ENCODE measurements around the gene H2BK1.

Gene H2BK1

GRCh38 chr7:151245360-151246101 lies 35.2 kb upstream of the H2BK1 start:
- peak; percentile 42 for DNase-seq (ENCODE audit: low spot score)

DNA sequence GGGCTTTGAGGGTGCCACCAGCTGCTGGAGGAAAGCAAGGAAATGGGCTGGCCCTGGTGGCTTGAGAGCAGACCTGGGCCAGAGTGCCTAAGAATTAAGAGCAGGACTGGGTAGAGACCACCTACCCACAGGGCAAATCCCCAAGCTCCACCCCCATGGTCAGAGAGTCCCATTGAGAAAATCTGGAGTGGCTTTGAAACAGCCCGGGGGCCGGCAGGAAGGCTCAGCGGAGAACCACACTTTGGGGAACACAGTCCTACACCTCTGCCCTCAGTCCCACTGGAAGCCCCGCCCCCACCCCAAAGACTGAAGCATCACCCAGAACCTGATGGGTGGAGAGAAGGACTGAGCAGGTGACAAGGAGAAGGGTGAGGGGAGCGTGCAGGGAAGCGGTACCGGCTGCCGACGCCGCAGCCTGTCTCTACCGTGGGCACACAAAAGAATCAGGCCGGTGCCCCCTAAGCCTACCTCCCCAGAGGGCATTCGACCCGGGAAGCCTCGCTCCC lies 34.6 kb upstream of the H2BK1 start:
- no peak for DNase-seq (ENCODE audit: low spot score)

- DNase-seq (ENCODE audit: low spot score), result peak; percentile 51
These were observed 34.0 kb upstream of the H2BK1 start for GRCh38 chr7:151244196-151244840.

GRCh38 chr7:151243408-151244195 lies 33.3 kb upstream of the H2BK1 start:
- DNase-seq (ENCODE audit: low spot score), result peak; percentile 56

DNA sequence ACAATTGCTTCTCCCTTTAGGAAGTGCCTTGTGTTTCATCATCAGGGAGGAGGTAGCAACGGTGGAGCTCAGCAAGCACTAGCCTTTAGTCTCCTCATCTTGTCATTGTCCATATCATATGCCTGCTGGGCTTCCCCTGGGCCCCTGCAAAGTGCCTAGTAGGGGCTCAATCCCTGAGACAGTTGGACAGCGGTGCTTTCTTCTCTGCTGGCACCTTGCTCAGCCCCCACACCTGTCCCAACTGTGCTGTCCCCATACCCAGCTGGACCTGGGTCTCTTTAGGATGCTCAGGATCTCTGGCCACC lies 32.7 kb upstream of the H2BK1 start:
- no peak for DNase-seq (ENCODE audit: low spot score)

- no peak for DNase-seq (ENCODE audit: low spot score)
These were observed 32.1 kb upstream of the H2BK1 start for GRCh38 chr7:151242159-151243044.

DNA sequence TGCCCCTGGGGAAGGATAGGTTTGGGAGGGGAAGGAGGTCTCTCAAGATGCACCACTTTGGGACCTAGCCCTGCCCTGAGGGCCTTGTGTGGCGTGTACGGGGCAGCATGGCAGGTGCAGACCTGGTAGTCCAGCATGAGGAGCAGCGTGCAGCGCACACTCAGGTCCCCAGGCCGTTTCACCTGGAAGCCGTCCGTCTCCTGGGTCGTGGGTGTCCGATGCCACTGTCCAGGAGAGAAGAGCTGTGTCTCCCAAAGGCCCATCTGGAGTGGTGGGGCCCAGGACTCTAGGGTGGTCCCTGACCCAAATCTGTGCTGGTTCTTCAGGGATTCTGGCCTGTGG lies 31.4 kb upstream of the H2BK1 start:
- DNase-seq (ENCODE audit: low spot score), result no peak

DNA sequence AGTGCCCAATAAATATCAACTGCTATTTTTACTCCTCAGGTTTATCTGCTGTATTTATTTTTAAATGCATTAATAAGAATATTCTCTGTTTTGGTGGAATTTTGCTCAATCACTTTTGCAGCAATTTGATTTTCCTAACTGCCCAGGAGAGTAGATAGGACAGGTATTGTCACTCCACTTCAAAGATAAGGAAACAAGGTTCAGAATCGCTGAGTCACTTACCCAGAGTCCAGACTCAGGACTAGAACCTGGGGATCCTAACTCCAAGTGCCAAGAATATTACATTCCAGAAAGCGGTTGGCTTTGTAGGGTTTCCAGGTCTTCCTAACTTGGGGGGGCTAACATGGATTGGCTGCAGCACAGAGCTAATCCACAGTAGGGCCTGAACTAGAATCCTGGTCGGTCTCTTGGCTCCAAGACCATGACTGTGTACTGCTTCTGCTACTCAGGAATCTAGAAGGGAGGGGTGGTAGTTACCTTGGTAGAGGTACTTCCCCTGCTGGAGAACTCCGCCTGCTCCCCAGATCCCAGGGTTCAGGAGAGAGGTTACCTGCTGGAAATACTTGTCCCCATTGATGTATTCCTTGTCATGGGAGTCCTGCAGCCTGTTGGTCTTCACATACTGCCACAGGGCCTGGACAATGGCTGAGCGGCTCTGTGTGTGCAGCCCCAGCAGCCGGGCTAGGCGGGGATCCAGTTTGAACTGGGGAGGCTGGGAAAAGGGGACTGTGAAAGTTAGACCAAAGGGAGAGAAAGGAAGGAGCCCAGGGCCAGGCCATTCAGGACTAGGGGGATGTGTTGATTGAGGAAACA lies 30.9 kb upstream of the H2BK1 start:
- no peak for DNase-seq (ENCODE audit: low spot score)

- no peak for DNase-seq (ENCODE audit: low spot score)
These were observed 30.2 kb upstream of the H2BK1 start for GRCh38 chr7:151240536-151240935.

- DNase-seq (ENCODE audit: low spot score), result no peak
These were observed 29.7 kb upstream of the H2BK1 start for GRCh38 chr7:151239837-151240459.

DNA sequence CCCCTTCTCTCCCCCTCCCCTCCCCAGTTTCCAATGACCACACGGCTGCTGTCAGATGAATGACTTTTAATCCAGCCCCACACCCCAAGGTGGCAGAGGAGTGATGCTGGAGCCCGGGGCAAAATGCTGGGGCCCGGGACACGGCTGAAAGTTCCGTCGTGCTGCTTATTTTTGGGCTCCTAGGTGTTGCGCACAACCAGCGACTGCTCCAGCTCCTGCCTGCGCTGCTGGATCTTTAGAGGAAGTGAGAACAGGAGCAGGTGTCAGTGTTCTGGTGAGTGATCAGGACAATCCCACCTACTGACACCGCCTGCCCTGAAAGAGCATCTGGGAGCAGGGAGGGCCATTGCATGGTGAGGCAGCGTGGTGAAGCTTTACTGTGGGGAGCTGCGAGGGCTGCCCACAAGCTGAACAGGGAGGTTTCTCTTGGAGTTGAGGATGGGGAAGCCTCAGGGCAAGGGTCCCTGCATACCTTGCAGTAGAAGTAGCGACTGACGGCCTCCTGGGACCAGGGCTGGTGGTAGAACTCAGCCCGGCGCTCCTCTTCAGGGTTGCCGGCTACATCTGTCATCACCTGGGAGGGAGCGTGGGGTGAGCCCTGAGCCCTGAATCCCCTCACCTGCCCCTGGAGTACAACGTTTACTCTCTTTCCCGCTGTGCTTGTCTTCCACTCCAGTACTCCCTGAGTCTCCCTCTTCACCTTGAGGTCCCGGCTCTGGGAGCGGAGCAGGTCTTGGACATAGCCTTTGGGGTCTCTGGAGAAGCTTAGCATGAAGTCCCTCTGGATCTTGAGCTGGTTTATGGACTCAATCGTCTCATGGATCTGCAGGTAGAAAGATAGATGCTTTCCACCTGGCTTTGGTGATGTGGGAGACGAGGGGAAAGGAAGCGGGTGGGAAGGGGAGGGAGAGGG lies 28.9 kb upstream of the H2BK1 start:
- no peak for DNase-seq (ENCODE audit: low spot score)

GRCh38 chr7:151238190-151238810 lies 28.0 kb upstream of the H2BK1 start:
- no peak for DNase-seq (ENCODE audit: low spot score)

DNA sequence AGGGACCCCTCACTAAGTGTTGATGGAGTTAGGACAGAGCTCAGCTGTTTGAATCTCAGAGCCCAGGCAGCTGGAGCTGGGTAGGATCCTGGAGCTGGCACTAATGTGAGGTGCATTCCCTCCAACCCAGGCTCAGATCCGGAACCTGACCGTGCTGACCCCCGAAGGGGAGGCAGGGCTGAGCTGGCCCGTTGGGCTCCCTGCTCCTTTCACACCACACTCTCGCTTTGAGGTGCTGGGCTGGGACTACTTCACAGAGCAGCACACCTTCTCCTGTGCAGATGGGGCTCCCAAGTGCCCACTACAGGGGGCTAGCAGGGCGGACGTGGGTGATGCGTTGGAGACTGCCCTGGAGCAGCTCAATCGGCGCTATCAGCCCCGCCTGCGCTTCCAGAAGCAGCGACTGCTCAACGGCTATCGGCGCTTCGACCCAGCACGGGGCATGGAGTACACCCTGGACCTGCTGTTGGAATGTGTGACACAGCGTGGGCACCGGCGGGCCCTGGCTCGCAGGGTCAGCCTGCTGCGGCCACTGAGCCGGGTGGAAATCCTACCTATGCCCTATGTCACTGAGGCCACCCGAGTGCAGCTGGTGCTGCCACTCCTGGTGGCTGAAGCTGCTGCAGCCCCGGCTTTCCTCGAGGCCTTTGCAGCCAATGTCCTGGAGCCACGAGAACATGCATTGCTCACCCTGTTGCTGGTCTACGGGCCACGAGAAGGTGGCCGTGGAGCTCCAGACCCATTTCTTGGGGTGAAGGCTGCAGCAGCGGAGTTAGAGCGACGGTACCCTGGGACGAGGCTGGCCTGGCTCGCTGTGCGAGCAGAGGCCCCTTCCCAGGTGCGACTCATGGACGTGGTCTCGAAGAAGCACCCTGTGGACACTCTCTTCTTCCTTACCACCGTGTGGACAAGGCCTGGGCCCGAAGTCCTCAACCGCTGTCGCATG lies 27.2 kb upstream of the H2BK1 start:
- DNase-seq (ENCODE audit: low spot score), result no peak

DNA sequence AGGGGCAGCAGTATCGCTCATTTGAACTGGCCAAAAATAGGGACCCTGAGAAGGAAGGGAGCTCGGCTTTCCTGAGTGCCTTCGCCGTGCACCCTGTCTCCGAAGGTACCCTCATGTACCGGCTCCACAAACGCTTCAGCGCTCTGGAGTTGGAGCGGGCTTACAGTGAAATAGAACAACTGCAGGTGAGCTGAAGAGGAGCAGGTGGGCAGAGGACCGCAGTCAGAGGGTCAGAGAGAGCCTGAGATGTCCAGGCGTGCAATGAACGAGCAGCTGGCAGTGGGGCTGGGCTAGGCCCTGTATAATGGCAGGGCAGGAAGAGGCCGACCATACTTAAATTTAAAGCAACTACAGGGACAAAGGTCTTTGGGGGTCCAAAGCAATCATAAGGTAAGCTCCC lies 26.1 kb upstream of the H2BK1 start:
- DNase-seq (ENCODE audit: low spot score), result no peak

- no peak for DNase-seq (ENCODE audit: low spot score)
These were observed 25.0 kb upstream of the H2BK1 start for GRCh38 chr7:151235091-151235787.

- no peak for DNase-seq (ENCODE audit: low spot score)
These were observed 23.5 kb upstream of the H2BK1 start for GRCh38 chr7:151233804-151234203.

- peak; percentile 49 for DNase-seq (ENCODE audit: low spot score)
These were observed 22.8 kb upstream of the H2BK1 start for GRCh38 chr7:151232917-151233701.

Data from CD4-positive, alpha-beta T cell treated with Interleukin-6 at 100 ng/mL for 8 hours (primary cell).